ENCODE data around the gene TENT4B. TPM values are rescaled to one million over a fixed set of nuclear protein-coding genes. Genes with fewer than 3 reads are reported as not detected.

TENT4B gene
- polyA plus RNA-seq, 1 of the 3 experiments (the other 2 are of a cell fraction) = 5.6 TPM

- Histone ChIP-seq H3K4me2 (peak overlapping the region; percentile 95), H3K4me3 (ENCODE audit: low read depth in 2 of 2, low read length in 1 of 2) (peak overlapping the region; percentile 71 to 75), H3K9me3 (no peaks in the 10 kb centered on the region), H3K9ac (peak overlapping the region; percentile 78), H3K9me2 (no peaks in the 10 kb centered on the region), H3F3A (replicated peaks; ENCODE audit: insufficient read depth) (peaks cover 6% of the 10 kb centered on the region), H3K27ac (ENCODE audit: low read depth in 2 of 2, low read length in 1 of 2) (peak overlapping the region in 1 of 2 experiments; percentile 38; a peak in 1 of 4 replicates), H2AFZ (ENCODE audit: low read depth) (no peak overlapping the region), H3K4me1 (ENCODE audit: control insufficient read depth in 1 of 2, insufficient read depth in 2 of 2, low read depth in 1 of 2, low read length in 1 of 2) (peaks cover 8 to 10% of the 10 kb centered on the region in 2 experiments; a peak in 2 of 4 replicates), H4K20me1 (ENCODE audit: insufficient read depth) (peaks cover 56% of the 10 kb centered on the region), H3K36me3 (replicated peaks in 1 of 2; ENCODE audit: control insufficient read depth in 1 of 2, insufficient read depth in 2 of 2, low read length in 1 of 2) (no peaks in the 10 kb centered on the region), H3K79me2 (ENCODE audit: insufficient read depth) (peaks cover 58% of the 10 kb centered on the region), H3K27me3 (ENCODE audit: insufficient read depth) (no peaks in the 10 kb centered on the region)
- TF ChIP-seq USF1 (IDR thresholded peaks at IDR 0.05; ENCODE audit: borderline replicate concordance, low read depth) (no peak), USF2 (IDR thresholded peaks at IDR 0.05; ENCODE audit: borderline replicate concordance, low read depth, low read length) (no peak), GABPA (IDR thresholded peaks at IDR 0.05; ENCODE audit: low read depth) (no peak)
- 43% methylated on average over 9 of the region's 10 CpGs for WGBS (ENCODE audit: low lambda C conversion rate)
- ChIA-PET CTCF (interaction anchor here (1.0 to 1.4 kb wide), 2 partner anchors 129 to 197 kb away, joined by 3 to 5 read pairs; partner anchors contain the start of gene CNEP1R1), POLR2A (no interaction called here)
- peak; percentile 25 for DNase-seq
These were observed 1.4 kb downstream of the TENT4B start for GRCh38 chr16:50154420-50154950.

- H3F3A ChIP-seq (replicated peaks; ENCODE audit: insufficient read depth) = peaks cover 13% of the 10 kb centered on the region
- H3K27me3 ChIP-seq (ENCODE audit: insufficient read depth) = no peaks in the 10 kb centered on the region
- peaks cover 71% of the 10 kb centered on the region for H4K20me1 ChIP-seq (ENCODE audit: insufficient read depth)
- peak overlapping the region in 1 of 2 experiments; percentile 71; a peak in 2 of 4 replicates for H3K4me3 ChIP-seq (ENCODE audit: low read depth in 2 of 2, low read length in 1 of 2)
- no peaks in the 10 kb centered on the region for H3K9me3 ChIP-seq
- no peaks in the 10 kb centered on the region for H3K9me2 ChIP-seq
- ChIA-PET CTCF (interaction anchor here (0.9 to 1.4 kb wide), 3 partner anchors 55 to 131 kb away, joined by 3 to 5 read pairs (median 4); partner anchors contain the start of gene CNEP1R1), POLR2A (no interaction called here)
- H3K36me3 ChIP-seq (replicated peaks in 1 of 2; ENCODE audit: control insufficient read depth in 1 of 2, insufficient read depth in 2 of 2, low read length in 1 of 2) = no peaks in the 10 kb centered on the region
- no peak overlapping the region for H3K27ac ChIP-seq (ENCODE audit: low read depth in 2 of 2, low read length in 1 of 2)
- no peak overlapping the region for H2AFZ ChIP-seq (ENCODE audit: low read depth)
- peaks cover 72% of the 10 kb centered on the region for H3K79me2 ChIP-seq (ENCODE audit: insufficient read depth)
- H3K4me2 ChIP-seq = peak overlapping the region; percentile 95
- peaks cover 10 to 11% of the 10 kb centered on the region in 2 experiments; a peak in 3 of 4 replicates for H3K4me1 ChIP-seq (ENCODE audit: control insufficient read depth in 1 of 2, insufficient read depth in 2 of 2, low read depth in 1 of 2, low read length in 1 of 2)
- WGBS (ENCODE audit: low lambda C conversion rate) = 89% methylated on average over 1 of the region's 1 CpG
- no peak overlapping the region; the same call in 1 of the 2 replicates for H3K9ac ChIP-seq
- DNase-seq = no peak
- no peak for TF ChIP-seq IRF3 (IDR thresholded peaks at IDR 0.05; ENCODE audit: low read depth, low read length)
- no peak for TF ChIP-seq RXRA (IDR thresholded peaks at IDR 0.05; ENCODE audit: borderline replicate concordance, low read depth)
- no peak for TF ChIP-seq RCOR1 (IDR thresholded peaks at IDR 0.05; ENCODE audit: low read length)
- no peak for TF ChIP-seq REST (IDR thresholded peaks at IDR 0.05; ENCODE audit: low read depth, low read length)
- no peak for TF ChIP-seq FOXM1 (IDR thresholded peaks at IDR 0.05; ENCODE audit: low read depth)
- no peak for TF ChIP-seq USF1 (IDR thresholded peaks at IDR 0.05; ENCODE audit: borderline replicate concordance, low read depth)
- TF ChIP-seq TEAD4 (IDR thresholded peaks at IDR 0.05; ENCODE audit: borderline replicate concordance, insufficient read depth) = no peak
- TF ChIP-seq ELF1 (IDR thresholded peaks at IDR 0.05) = no peak
- no peak for TF ChIP-seq NFIC (IDR thresholded peaks at IDR 0.05; ENCODE audit: borderline replicate concordance)
- no peak for TF ChIP-seq MXI1 (IDR thresholded peaks at IDR 0.05; ENCODE audit: low read depth, low read length)
- no peak for TF ChIP-seq TAF1 (IDR thresholded peaks at IDR 0.05; ENCODE audit: borderline replicate concordance, low read depth, low read length)
- no peak for TF ChIP-seq PBX3 (IDR thresholded peaks at IDR 0.05)
- no peak for TF ChIP-seq NRF1 (IDR thresholded peaks at IDR 0.05; ENCODE audit: low read depth, low read length)
- TF ChIP-seq JUND (IDR thresholded peaks at IDR 0.05) = no peak
- no peak for TF ChIP-seq RFX5 (IDR thresholded peaks at IDR 0.05; ENCODE audit: low read length)
- TF ChIP-seq RAD21 (IDR thresholded peaks at IDR 0.05; ENCODE audit: low read length) = no peak
- TF ChIP-seq FOSL2 (IDR thresholded peaks at IDR 0.05; ENCODE audit: borderline replicate concordance, low read depth) = no peak
These were observed 2.8 kb downstream of the TENT4B start for GRCh38 chr16:50155925-50156324.

All from SK-N-SH (cell line).